HG02943 (cell line): ENCODE data around the gene NKX1-1.

Experiments used
- ATAC-seq: cut with Tn5 transposase; IDR thresholded peaks from one replicate; pipeline ENCODE4 v1.9.1; 2021; ENCODE audit warnings: mild to moderate bottlenecking, low read depth, moderate library complexity; ENCODE audit not compliant: unreplicated experiment

The NKX1-1 gene

GRCh38 chr4:1364217-1364616 is 42.0 kb downstream of the NKX1-1 start:
- ATAC-seq, result no peak

- ATAC-seq, result no peak
These were observed 42.7 kb downstream of the NKX1-1 start for GRCh38 chr4:1363513-1363912.

- ATAC-seq, result no peak
These were observed 43.7 kb downstream of the NKX1-1 start for GRCh38 chr4:1362521-1362920.

- ATAC-seq, result no peak
These were observed 44.2 kb downstream of the NKX1-1 start for GRCh38 chr4:1362046-1362445.

GRCh38 chr4:1361431-1361830 is 44.8 kb downstream of the NKX1-1 start:
- ATAC-seq, result no peak

- no peak for ATAC-seq
These were observed 45.6 kb downstream of the NKX1-1 start for GRCh38 chr4:1360423-1361283.

- ATAC-seq, result no peak
These were observed 46.3 kb downstream of the NKX1-1 start for GRCh38 chr4:1359976-1360375.

- ATAC-seq, result no peak
These were observed 47.1 kb downstream of the NKX1-1 start for GRCh38 chr4:1359144-1359501.

- no peak for ATAC-seq
These were observed 47.7 kb downstream of the NKX1-1 start for GRCh38 chr4:1358421-1359143.

GRCh38 chr4:1357356-1358248 is 48.6 kb downstream of the NKX1-1 start:
- ATAC-seq, result no peak

- ATAC-seq, result no peak
These were observed 49.9 kb downstream of the NKX1-1 start for GRCh38 chr4:1356181-1356998.

- no peak for ATAC-seq
These were observed 50.9 kb downstream of the NKX1-1 start for GRCh38 chr4:1355378-1355777.

- no peak for ATAC-seq
These were observed 51.3 kb downstream of the NKX1-1 start for GRCh38 chr4:1354983-1355275.

- no peak for ATAC-seq
These were observed 51.9 kb downstream of the NKX1-1 start for GRCh38 chr4:1354136-1354982.

- ATAC-seq, result no peak
These were observed 52.8 kb downstream of the NKX1-1 start for GRCh38 chr4:1353186-1354055.
